Activated CD8-positive, alpha-beta T cell treated with anti-CD3 and anti-CD28 coated beads for 36 hours (primary cell): ENCODE measurements around the gene RAB10. TPM values are rescaled to one million over a fixed set of nuclear protein-coding genes. Genes with fewer than 3 reads are reported as not detected.
"Not testable (repeated sequence)": the region's sequence is repeated elsewhere in the genome, so short reads cannot be mapped to it uniquely, and the experiment has no call there.

Experiments
- ATAC-seq: fragments of 200-7000 bp; cut with Tn5 transposase; one replicate; pipeline ENCODE4 v1.10.0; 2021; ENCODE audit warnings: mild to moderate bottlenecking, moderate library complexity
- CTCF ChIA-PET: fragments of 350-600 bp; sonication (Branson Sonifier 250); formaldehyde crosslinking; loops from one replicate; lab custom pipeline; 2021; ENCODE audit warnings: antibody characterized with exemption; lab: Charles Lee
- POLR2A ChIA-PET: fragments of 350-600 bp; sonication (Branson Sonifier 250); formaldehyde crosslinking; loops from one replicate; lab custom pipeline; 2021; ENCODE audit warnings: antibody characterized with exemption; lab: Charles Lee
- DNase-seq: peaks from one replicate; pipeline ENCODE4 v3.0.0-alpha.2; 2020
- H3K27ac Mint-ChIP-seq: one replicate; pipeline ENCODE4 v1.8.0; 2021; ENCODE audit warnings: mild to moderate bottlenecking, mixed read lengths
- H3K27me3 Mint-ChIP-seq: one replicate; pipeline ENCODE4 v1.8.0; 2021; ENCODE audit warnings: mixed read lengths
- H3K36me3 Mint-ChIP-seq: one replicate; pipeline ENCODE4 v1.8.0; 2021; ENCODE audit warnings: low read depth, mixed read lengths
- H3K4me1 Mint-ChIP-seq: one replicate; pipeline ENCODE4 v1.8.0; 2021; ENCODE audit warnings: low read depth, mixed read lengths
- H3K4me3 Mint-ChIP-seq: one replicate; pipeline ENCODE4 v1.8.0; 2021; ENCODE audit warnings: mild to moderate bottlenecking, moderate library complexity, mixed read lengths
- H3K9me3 Mint-ChIP-seq: one replicate; pipeline ENCODE4 v1.8.0; 2021; ENCODE audit warnings: mixed read lengths
- CTCF ChIP-seq: fragments of 200-600 bp; IDR thresholded peaks from one replicate; pipeline ENCODE4 v1.8.0; 2022; ENCODE audit warnings: antibody characterized with exemption, mild to moderate bottlenecking
- intact Hi-C: fragments of 100-400 bp; cut with micrococcal nuclease; formaldehyde crosslinking; loops from one replicate; pipeline ENCODE4 v1.10.0; 2022
- total RNA-seq, 2 experiments: library from RNA; stranded (reverse); gene quantifications; one replicate each; pipeline ENCODE4 v1.2.3, GENCODE V29; 2021

Gene RAB10
- total RNA-seq, 2 experiments from 2014 or later = 89.5 to 102 TPM

GRCh38 chr2:26018184-26019055, 15.5 kb upstream of the RAB10 start:
- TF ChIP-seq CTCF = no peak
- ChIA-PET POLR2A (interaction anchor here (0.6 to 1.2 kb wide), 2 partner anchors 10 to 573 kb away, joined by 3 to 4 read pairs; no protein-coding TSS in a partner anchor), CTCF (interaction anchor here (1.1 to 2.2 kb wide), 5 partner anchors 27 to 167 kb away, joined by 3 to 5 read pairs (median 5); no protein-coding TSS in a partner anchor)
- intact Hi-C loops = no loop called here
- peak; percentile 49 for DNase-seq
- H3K4me3 Mint-ChIP-seq = no peak overlapping the region
- ATAC-seq = peak; percentile 83
- H3K27ac Mint-ChIP-seq = no peak overlapping the region
- no peaks in the 10 kb centered on the region for H3K36me3 Mint-ChIP-seq
- H3K27me3 Mint-ChIP-seq = no peaks in the 10 kb centered on the region
- H3K9me3 Mint-ChIP-seq = no peaks in the 10 kb centered on the region
- H3K4me1 Mint-ChIP-seq = peaks cover 4% of the 10 kb centered on the region

- CTCF ChIA-PET = interaction anchor here (1.1 kb wide), 1 partner anchor 29 kb away, joined by 3 read pairs; no protein-coding TSS in a partner anchor
- TF ChIP-seq CTCF = no peak
- Mint-ChIP-seq H3K27ac (no peak overlapping the region), H3K36me3 (no peaks in the 10 kb centered on the region), H3K4me3 (no peak overlapping the region), H3K27me3 (no peaks in the 10 kb centered on the region), H3K4me1 (peaks cover 4% of the 10 kb centered on the region), H3K9me3 (no peaks in the 10 kb centered on the region)
- ATAC-seq (no peak), DNase-seq (no peak)
- POLR2A ChIA-PET = no interaction called here
- intact Hi-C loops = no loop called here
Measured at GRCh38 chr2:26020231-26020640, 13.6 kb upstream of the RAB10 start.

GRCh38 chr2:26024260-26024659, 9.6 kb upstream of the RAB10 start:
- H3K27ac Mint-ChIP-seq = no peak overlapping the region
- no peak overlapping the region for H3K4me3 Mint-ChIP-seq
- ChIA-PET POLR2A (no interaction called here), CTCF (no interaction called here)
- no peaks in the 10 kb centered on the region for H3K36me3 Mint-ChIP-seq
- ATAC-seq (no peak), DNase-seq (no peak)
- TF ChIP-seq CTCF = no peak
- H3K27me3 Mint-ChIP-seq = no peaks in the 10 kb centered on the region
- intact Hi-C loops = no loop called here
- H3K4me1 Mint-ChIP-seq = no peaks in the 10 kb centered on the region
- H3K9me3 Mint-ChIP-seq = no peaks in the 10 kb centered on the region

- intact Hi-C loops = no loop called here
- H3K4me3 Mint-ChIP-seq = no peak overlapping the region
- CTCF ChIA-PET = interaction anchor here (0.6 kb wide), 1 partner anchor 322 kb away, joined by 3 read pairs; no protein-coding TSS in a partner anchor
- DNase-seq (no peak), ATAC-seq (no peak)
- TF ChIP-seq CTCF = no peak
- H3K9me3 Mint-ChIP-seq = no peaks in the 10 kb centered on the region
- no peak overlapping the region for H3K27ac Mint-ChIP-seq
- POLR2A ChIA-PET = interaction anchor here (0.6 to 1.1 kb wide), 2 partner anchors 8 to 49 kb away, joined by 3 read pairs; partner anchors contain the start of gene RAB10
- no peaks in the 10 kb centered on the region for H3K27me3 Mint-ChIP-seq
- H3K36me3 Mint-ChIP-seq = no peaks in the 10 kb centered on the region
- no peaks in the 10 kb centered on the region for H3K4me1 Mint-ChIP-seq
Measured at GRCh38 chr2:26025509-26025908, 8.4 kb upstream of the RAB10 start.

- POLR2A ChIA-PET, H3K36me3 Mint-ChIP-seq, H3K4me3 Mint-ChIP-seq, H3K27ac Mint-ChIP-seq, intact Hi-C loops, H3K9me3 Mint-ChIP-seq, H3K27me3 Mint-ChIP-seq, DNase-seq, H3K4me1 Mint-ChIP-seq, ATAC-seq: not testable (repeated sequence)
- CTCF ChIA-PET = interaction anchor here (1.1 to 1.5 kb wide), 2 partner anchors 19 to 77 kb away, joined by 3 read pairs; no protein-coding TSS in a partner anchor
Measured at GRCh38 chr2:26028083-26028482, 5.8 kb upstream of the RAB10 start.

- H3K27me3 Mint-ChIP-seq, ATAC-seq, H3K9me3 Mint-ChIP-seq: not testable (repeated sequence)
- Mint-ChIP-seq H3K4me3 (peak overlapping the region; percentile 94), H3K4me1 (peaks cover 21% of the 10 kb centered on the region), H3K27ac (peak overlapping the region; percentile 94), H3K36me3 (peaks cover 17% of the 10 kb centered on the region)
- intact Hi-C loops = loop anchor here (5.0 kb wide), 1 partner anchor 35 kb away; no protein-coding TSS in a partner anchor
- ChIA-PET CTCF (interaction anchor here (1.2 to 2.1 kb wide), 2 partner anchors 110 to 152 kb away, joined by 3 to 7 read pairs; no protein-coding TSS in a partner anchor), POLR2A (interaction anchor here (1.0 to 2.4 kb wide), 9 partner anchors 8 to 314 kb away, joined by 3 to 9 read pairs (median 3); partner anchors contain the start of gene ADGRF3)
- peak; percentile 48 for DNase-seq
Measured at GRCh38 chr2:26032586-26033269, 1.2 kb upstream of the RAB10 start.
